NCI-H748 (cell line): ENCODE measurements around the gene TMPRSS6.
A peak's percentile ranks its signal among the peaks of the same experiment; 100 is the strongest.

Experiments
- DNase-seq: peaks from one replicate; lab custom pipeline; 2025; ENCODE audit not compliant: unreplicated experiment; lab: John Stamatoyannopoulos, UW

Gene TMPRSS6

DNA sequence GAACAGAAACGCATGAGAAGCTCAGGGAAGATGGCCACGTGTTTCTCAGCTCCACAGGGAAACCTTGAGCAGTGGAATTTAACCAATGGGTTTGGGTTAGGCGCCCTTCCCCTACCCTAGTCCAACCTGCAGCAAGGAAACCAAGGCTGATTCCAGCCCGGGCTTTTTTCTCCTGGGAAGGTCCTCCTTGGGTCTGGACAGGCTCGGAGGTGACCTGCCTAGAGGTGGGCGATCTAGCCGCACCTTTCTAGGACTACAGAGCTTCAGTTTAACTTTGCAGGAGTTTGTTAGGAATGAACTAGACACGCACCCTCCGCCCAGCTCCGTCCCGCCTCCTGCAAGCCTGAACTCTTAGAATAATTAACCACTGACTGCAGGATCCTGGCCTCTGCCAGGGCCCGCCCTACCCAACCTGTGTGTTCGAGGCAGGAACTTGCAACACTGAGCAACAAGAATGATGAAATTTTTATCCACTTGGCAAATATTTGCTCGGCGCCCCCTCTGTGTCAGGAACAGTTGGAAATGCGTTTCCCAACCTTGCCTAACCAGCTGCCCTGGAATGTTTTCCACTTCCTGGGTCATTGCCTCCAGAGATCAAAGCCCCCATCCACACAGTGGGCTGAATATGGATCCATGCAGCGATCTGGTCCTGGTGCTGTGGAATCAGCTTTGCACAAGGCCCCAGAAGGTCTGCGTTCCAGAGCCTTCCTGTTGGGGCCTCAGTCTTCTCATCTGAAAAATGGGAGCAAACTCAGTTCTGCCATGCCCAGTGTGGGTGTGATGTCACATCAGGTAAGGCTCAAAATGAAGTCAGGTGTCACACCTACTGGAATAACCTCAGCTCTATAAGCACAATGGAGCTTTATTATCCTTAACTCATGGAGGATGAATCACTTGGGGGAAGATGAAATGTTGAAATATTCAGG is 76.7 kb downstream of the TMPRSS6 start:
- DNase-seq: no peak

DNA sequence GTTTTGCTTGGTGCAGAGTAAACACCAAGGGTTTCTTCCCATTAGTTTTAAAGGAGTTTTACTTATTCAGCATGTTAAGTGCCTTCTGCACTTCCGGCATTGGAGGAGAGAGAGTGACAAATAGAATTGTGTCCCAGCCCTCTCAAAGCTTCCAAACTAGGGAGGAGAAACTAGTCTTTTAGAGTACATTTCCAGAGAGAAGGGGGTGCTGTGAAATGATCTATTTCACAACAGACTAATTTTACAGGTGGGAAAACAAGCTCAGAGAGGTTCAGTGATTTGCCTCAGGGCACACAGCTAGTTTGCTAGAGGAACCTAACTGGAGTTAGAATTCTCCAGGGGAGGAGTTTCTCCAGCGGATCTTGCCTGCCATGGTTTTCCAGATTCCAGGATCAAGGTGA is 77.4 kb downstream of the TMPRSS6 start:
- no peak for DNase-seq

DNA sequence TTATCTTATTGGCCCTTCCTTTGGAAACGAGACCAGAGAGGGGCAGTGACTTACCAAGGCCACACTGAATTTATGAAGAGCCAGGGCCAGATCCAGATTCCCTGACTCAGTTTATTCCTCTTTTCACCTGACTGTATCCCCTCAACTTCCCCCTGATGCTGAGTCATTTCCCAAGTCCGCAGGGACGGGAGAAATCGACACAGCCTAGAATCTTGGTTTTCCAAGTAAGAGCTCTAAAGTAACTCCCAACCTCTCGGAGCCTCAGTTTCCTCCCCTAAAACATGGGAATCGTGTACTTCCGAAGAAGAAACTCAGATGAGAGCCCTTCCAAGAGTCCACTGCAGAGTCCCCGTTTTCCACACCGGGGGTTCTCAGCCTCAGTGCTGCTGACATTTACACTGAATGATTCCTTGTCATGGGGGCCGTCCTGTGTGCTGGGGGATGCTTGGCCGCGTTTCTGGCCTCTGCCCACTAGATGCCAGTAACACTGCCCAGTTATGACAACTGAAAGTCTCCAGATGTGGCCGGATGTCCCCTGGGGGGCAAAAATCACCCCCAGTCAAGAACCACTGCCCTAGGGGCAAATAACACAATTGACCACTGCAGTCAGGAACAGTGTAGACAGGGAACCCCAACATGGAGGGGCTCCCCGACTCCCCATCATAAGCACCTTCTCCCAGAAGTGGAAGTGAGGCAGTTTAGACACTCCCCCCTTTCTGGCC is 78.8 kb downstream of the TMPRSS6 start:
- DNase-seq: no peak

DNA sequence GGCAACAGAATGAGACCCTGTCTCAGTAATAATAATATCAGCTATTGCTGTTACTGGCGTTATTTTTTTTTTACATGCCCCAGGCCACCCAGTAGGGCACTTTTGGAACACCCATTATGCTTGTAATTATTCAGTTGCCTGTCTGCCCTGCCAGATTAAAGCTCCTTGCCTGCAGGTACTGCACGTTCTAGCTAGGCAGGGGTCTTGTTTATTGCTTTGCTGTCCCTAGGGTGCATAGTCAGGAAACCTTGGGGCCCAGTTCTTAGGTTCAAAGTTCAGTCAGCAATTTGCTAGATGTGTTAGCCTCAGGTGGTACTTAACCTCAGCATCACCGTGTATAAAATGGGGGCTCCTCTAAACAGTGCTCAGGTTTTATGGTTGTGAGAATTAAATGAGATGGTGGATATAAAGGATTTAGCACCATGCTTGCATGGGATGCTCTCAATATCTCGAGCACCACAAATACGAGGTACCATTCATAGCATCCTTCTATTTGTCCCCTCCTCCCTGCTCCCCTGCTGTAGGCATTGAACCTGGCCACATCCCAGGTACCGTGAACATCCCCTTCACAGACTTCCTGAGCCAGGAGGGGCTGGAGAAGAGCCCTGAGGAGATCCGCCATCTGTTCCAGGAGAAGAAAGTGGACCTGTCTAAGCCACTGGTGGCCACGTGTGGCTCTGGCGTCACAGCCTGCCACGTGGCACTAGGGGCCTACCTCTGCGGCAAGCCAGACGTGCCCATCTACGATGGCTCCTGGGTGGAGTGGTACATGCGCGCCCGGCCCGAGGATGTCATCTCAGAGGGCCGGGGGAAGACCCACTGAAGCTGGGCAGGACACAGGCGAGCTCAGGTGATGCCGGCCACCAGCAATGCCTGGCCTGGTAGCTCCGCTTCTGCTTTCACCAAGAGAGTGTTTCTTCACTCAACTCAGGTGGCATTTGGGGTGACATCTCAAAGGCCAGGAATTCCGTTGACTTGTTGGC is 80.5 kb downstream of the TMPRSS6 start:
- DNase-seq: no peak

DNA sequence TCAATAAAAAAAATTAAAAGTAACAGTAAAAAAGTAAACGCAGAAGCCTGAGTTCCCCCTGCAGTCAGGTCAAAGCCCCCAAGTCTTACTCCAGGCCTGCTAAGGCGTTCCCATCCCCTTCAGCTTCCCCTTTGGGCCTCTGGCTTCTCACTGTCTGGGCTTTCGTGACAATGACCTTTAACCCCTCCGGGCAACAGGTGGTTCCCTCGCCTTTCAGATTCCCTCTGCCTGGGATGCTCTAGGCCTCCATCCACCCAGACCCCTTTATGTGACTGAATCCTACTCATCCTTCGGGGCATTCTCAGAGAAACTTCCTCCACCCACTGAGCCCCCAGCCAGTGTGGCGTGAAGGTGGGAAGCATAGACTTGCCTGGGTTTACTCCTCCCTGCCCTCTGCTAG is 82.0 kb downstream of the TMPRSS6 start:
- DNase-seq: no peak

DNA sequence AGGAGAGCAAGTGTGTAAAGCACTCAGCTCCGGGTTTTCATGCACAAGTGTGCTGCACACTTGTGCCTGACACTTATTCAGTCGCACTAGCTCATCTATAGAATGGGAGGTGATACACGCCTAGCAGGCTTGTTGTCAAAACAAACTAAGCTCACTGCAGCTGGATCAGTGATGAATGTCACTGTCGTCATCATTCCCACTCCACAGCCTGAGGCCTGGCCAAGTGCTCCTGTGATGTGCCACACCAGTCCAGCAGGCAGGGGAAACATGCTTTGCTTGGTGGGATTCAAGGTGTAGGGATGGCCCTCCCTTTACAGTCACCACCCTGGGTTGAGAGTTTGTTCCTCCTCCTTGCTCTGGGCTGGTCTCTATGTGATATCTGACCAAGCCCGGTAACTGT is 83.2 kb downstream of the TMPRSS6 start:
- no peak for DNase-seq

DNA sequence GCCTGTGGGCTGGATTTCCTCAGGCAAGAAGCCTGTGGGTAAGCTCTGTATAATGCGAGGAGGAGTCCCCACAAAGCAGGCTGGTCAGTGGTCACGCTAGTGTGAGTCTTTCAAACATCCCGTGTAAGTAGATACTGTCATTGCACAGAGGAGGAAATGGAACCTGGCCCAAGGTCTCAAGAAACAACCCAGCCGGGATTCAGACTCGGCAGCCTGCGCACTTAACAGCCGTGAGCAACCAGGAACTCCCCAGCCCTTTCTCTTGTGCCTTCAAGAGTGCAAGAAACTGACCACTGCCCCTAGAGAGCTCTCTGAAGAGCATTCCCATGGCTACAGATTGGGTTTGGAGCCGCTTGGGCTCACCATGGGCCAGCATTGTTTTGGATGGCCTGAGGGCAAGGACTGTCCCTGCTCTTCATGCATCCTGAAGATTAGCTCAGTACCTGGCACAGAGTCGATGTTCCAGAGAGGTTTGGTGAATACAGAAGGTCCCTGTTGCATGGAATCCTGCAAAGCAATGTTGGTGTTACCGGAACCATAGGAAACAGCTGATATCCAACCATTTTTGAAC is 83.9 kb downstream of the TMPRSS6 start:
- no peak for DNase-seq

DNA sequence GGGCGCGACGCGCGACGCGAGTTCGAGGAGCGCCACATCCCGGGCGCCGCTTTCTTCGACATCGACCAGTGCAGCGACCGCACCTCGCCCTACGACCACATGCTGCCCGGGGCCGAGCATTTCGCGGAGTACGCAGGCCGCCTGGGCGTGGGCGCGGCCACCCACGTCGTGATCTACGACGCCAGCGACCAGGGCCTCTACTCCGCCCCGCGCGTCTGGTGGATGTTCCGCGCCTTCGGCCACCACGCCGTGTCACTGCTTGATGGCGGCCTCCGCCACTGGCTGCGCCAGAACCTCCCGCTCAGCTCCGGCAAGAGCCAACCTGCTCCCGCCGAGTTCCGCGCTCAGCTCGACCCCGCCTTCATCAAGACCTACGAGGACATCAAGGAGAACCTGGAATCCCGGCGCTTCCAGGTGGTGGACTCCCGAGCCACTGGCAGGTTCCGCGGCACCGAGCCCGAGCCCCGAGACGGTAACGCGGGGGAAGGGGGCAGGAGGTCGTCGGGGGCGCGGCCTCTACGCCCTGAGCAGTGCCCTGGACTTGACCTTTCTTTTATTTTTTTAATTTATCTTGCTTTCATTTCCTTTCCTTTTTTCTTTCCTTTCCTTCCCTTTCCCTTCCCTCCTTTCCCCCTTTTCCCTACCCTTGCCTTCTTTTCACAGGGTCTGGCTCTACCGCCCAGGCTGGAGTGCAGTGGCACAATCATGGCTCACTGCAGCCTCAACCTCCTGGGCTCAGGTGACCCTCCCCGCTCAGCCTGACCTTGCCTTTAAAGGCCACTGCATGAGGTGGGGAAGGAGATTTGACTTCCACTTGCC is 85.0 kb downstream of the TMPRSS6 start:
- no peak for DNase-seq

DNA sequence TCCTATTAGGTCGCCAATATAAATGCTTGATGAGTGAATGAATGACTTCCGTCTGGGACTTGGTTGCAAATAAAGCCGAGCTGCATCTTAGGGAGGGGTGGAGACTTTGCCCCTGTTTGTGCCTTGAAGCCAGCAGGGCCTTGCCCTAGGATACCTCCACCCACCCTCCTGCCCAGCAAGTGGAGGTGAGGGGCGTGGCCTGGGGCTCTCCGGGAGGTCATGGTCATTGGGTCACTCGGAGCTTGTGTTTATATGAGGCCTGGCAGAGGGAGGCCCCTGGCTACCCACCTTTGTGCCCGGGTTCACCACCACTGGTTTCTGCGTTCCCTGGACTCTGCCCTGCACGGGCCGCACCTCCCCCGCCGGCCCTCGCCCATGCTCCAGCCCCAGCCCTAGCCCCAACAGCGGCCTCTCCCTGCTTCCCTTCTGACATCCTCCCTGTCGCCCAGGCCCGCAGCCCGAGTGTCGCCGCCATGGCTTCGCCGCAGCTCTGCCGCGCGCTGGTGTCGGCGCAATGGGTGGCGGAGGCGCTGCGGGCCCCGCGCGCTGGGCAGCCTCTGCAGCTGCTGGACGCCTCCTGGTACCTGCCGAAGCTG is 85.7 kb downstream of the TMPRSS6 start:
- no peak for DNase-seq

DNA sequence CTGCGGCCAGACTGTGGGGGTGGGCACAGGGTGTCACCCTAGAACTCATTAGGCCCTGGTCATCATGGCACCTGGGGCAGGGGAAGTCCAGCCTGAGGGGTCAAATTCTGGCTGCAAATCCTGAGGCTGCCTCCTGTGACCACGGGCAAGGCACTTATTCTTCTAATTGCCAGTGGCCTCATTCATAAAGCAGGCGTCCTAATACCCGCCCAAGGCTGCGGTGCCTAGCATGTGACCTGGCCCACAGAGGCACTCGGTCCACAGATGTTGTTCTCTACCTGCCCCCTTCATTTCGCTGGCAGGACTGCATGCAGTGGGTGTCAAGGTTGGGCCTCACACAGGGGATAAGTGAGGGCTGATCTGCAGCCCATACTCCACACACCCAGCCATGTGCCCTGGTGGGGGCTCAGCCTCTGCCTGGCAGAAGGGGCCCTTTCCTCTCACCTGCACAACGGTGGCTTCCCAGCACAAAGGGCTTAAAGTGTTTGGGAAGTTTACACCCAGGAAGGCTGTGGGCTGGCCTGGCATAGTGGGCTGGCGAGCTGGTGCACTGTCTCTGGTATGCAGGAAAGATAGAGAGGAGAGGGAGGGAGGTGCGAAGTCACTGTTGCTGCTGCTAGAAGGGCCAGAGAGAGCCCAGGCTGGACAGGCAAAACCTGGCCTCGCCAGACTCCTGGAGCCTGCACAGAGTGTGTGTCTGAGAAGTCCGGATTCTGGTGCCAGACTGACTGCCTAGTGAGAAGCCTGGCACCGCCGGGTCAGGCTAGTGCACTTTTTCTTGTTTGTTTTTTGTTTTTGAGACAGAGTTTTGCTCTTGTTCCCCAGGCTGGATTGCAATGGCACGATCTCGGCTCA is 86.8 kb downstream of the TMPRSS6 start:
- no peak for DNase-seq

DNA sequence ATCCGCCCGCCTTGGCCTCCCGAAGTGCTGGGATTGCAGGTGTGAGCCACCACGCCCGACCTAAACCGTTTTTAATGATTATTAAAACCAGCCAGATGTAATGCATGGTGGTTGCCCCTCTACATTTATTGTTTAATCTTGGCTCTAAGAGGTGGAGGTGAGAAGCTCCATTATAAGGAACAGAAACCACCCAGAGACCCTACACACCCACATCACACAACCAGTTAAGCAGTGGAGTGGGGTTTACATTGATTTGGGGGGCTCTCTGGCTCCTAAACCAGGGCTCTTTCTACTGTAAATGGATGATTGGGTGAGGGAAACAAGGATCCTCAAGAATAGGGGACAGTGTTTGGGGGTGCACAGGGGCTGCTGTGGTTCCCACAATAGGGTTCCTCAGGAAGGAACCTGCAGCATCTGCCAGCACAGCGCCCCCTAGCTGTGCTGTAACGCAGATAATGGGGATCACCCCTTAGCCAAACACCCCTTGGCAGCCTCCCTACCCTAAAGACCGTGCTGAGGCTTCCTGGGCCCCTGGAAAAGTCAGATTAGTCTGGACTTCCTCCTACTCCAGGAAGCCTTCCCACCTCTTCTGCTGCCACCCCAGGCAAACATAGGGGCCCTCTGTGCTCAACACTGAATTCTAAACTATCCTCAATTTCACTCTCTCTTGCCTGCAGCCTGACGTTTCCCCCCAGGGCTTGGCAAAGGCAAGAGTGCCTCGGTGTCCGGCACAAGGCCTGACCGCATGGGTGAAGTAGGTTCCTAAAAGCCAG is 87.6 kb downstream of the TMPRSS6 start:
- DNase-seq: peak; percentile 48

DNA sequence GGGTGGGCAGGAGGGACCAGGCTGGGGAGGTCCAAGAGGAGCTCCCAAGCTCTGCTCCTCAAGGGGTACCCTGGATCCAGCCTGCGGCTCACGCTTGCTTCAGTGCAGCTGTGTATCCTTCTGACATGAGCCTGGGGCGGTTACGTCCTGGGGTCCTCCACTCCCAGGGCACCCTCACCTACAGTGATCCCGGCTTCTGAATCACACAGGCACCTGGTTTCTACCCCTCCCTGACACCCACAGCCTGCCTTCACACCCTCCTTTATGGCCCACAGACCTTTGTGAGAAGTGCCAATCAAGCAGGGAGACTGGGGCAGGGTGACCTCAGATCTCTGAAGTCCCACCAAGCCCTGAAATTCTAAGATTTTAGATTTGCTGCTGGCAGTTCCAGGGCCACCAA is 88.5 kb downstream of the TMPRSS6 start:
- no peak for DNase-seq

DNA sequence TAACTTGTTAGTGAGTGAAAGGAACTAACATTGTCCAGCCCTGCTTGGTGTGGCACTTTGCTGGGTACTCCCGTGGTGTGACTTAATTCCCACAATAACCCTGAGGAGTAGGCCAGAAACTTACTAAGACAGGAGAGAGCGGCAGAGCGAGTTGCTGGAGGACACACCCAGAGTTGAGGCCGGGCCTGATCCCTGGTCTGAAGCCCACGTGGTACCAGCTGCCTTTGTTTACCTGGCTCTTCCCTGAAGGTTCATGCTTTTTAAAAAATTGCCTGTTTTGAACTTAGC is 89.4 kb downstream of the TMPRSS6 start:
- DNase-seq: peak; percentile 32

DNA sequence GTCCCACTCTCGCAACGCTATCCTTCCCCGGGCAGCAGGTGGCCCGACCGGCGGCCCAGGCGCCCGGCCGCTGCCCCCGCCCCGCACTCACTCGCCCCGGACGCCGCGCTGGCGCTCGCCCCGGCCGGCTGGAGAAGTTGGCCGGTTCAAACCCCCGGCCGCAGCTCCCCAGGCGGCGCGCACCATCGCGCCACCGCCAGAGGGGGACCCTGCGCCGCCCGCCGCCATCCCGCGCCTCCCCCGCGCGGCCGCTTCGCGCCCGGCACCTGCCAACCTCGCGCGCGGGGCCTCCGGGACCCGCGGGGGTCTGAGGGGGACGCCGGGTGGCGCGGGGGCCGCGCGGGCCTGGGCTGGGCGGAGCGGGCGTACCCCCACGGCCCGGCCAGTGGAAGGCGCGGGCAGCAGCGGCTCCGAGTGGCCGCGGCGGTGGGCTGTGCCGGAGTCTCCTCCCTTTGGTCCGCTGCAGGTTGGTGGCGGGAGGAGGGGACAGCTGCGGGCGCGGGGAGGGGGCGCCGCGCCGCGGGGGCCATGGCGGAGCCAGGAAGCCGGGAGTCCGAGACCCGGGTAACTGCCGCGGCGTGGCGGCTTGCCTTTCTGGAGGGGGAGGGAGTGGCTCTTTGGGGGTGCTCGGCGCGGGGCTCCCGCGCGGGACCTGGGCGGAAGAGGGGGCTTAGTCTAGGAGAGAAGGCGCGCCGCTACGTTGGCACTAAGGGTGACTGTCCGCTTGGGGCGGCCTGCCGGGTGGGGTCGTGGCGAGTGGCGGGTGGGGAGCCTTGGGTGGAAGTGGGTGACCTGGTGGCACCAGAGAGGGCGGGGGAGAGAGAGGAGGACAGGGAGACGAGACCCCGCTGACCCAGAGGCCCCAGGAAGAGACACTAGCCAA is 90.0 kb downstream of the TMPRSS6 start, which contains the start of the genes MPST and TST:
MPST (plus strand) TSS at position 434 of the 883 bp plus-strand sequence; CDS start at position 529, 95 bp downstream.
TST (minus strand) TSS at position 139 of the 883 bp plus-strand sequence. CDS start 715 bp downstream, outside the sequence.
- peak; percentile 81 for DNase-seq

DNA sequence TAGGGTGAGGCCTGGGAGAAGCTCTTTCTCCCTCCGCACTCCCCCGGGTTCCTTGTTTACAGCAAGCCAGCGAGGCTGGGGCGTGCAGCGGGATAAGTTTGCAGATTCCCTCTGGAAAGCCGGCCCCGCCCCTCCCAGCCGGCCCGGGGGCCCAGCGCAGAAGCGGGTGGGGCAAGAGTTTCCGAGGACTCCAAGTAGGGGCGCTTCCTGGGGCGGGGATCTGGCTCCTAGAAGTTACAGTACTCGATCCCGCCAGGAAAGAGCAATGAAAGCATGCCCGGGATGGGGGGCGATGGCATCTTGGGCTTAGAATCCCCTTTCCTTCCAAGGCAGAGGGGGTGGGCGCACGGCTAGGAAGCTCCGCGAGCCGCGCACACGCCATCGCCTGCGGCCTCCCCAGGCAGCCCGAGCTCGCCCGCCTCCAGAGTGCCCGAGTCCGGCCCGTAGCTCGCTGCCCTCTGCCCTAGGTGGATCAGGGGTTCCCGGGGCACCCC is 90.7 kb downstream of the TMPRSS6 start:
- DNase-seq: peak; percentile 50

DNA sequence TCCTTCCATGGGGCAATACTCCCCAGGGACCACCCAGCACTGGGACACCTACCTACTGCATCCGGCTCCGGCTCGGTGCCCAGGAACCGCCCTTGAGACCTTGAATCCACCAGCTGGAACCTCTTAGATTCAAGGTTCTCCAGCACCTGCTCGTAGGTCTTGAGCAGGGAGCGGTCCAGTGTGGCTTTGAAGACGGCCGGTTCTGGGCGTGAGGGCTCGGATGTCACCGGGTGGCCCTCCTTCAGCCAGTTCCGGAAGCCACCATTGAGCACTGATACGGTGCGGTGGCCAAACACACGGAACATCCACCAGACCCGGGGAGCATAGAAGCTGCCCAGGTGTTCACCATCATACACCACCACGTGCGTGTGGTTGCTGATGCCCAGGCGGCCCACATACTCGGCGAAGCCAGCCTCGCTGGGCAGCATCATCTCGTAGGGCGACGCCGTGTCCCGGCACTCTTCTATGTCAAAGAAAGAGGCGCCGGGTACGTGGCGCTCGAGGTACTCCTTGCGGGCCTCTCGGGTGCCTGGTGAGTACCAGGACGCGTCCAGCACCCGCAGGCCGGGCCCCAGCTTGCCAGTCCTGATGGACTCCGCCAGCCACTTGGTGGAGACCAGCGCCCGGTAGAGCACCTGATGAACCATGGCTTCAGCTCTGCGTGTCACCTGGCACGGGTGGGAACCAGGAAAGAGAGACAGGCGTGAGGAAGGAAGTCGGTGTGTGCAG is 91.3 kb downstream of the TMPRSS6 start:
- no peak for DNase-seq
